Neural cell (in vitro differentiated cells): ENCODE results near the gene SEC16B. TPM values are rescaled to one million over a fixed set of nuclear protein-coding genes. Genes with fewer than 3 reads are reported as not detected.

ENCODE experiments used
- H2AFZ ChIP-seq: fragments of 200-600, 300-800 bp; sonication (generic), shearing (Covaris generic); 2 replicates; pipeline ENCODE4 v1.6.0; 2014; ENCODE audit warnings: low read depth, mild to moderate bottlenecking, antibody characterized with exemption, low read length, moderate library complexity
- H3F3A ChIP-seq: fragments of 200-600 bp; shearing (Covaris generic); 2 replicates; pipeline ENCODE4 v1.6.1; 2016; ENCODE audit warnings: mild to moderate bottlenecking, moderate library complexity, mixed read lengths, antibody characterized with exemption, low read length; ENCODE audit not compliant: insufficient read depth, poor library complexity, severe bottlenecking
- H3K27ac ChIP-seq: fragments of 200-600, 300-800 bp; sonication (generic), shearing (Covaris generic); 2 replicates; pipeline ENCODE4 v1.5.1; 2014; ENCODE audit warnings: mild to moderate bottlenecking, low read length, moderate library complexity
- H3K27me3 ChIP-seq: fragments of 300-800, 200-600 bp; sonication (generic), shearing (Covaris generic); 2 replicates; pipeline ENCODE4 v1.6.0; 2014; ENCODE audit warnings: mild to moderate bottlenecking, low read depth, low read length, moderate library complexity; ENCODE audit not compliant: insufficient read depth
- H3K36me3 ChIP-seq: fragments of 300-800, 200-600 bp; sonication (generic), shearing (Covaris generic); 2 replicates; pipeline ENCODE4 v1.5.1; 2014; ENCODE audit warnings: mild to moderate bottlenecking, antibody characterized with exemption, low read length, moderate library complexity; ENCODE audit not compliant: insufficient read depth
- H3K4me2 ChIP-seq: fragments of 300-800, 200-600 bp; sonication (generic), shearing (Covaris generic); 2 replicates; pipeline ENCODE4 v1.6.0; 2014; ENCODE audit warnings: mild to moderate bottlenecking, low read length
- H3K4me3 ChIP-seq: fragments of 300-800, 200-600 bp; sonication (generic), shearing (Covaris generic); 2 replicates; pipeline ENCODE4 v1.5.1; 2014; ENCODE audit warnings: mild to moderate bottlenecking, low read length, moderate library complexity
- H3K79me2 ChIP-seq: fragments of 200-600 bp; shearing (Covaris generic); replicated peaks from 2 replicates; pipeline ENCODE4 v1.6.0; 2014; ENCODE audit warnings: mild to moderate bottlenecking, low read length, moderate library complexity; ENCODE audit not compliant: insufficient read depth
- H3K9ac ChIP-seq: fragments of 300-800, 200-600 bp; sonication (generic), shearing (Covaris generic); 2 replicates; pipeline ENCODE4 v1.6.1; 2016; ENCODE audit warnings: mild to moderate bottlenecking, low read length, mixed read lengths
- H3K9me2 ChIP-seq: fragments of 200-600 bp; shearing (Covaris generic); 2 replicates; pipeline ENCODE4 v1.6.1; 2016; ENCODE audit warnings: mild to moderate bottlenecking, low read length, mixed read lengths; ENCODE audit not compliant: insufficient read depth
- H3K9me3 ChIP-seq: fragments of 200-600, 300-800 bp; sonication (generic), shearing (Covaris generic); 2 replicates; pipeline ENCODE4 v1.6.1; 2016; ENCODE audit warnings: mild to moderate bottlenecking, mixed run types, low read length, moderate library complexity, mixed read lengths
- H4K20me1 ChIP-seq: fragments of 200-600 bp; shearing (Covaris generic); 2 replicates; pipeline ENCODE4 v1.6.1; 2016; ENCODE audit warnings: mild to moderate bottlenecking, mixed run types; ENCODE audit not compliant: insufficient read depth
- CTCF ChIP-seq: fragments of 450-650 bp; IDR thresholded peaks from 2 replicates; pipeline ENCODE4 v1.5.1; 2014; ENCODE audit warnings: antibody characterized with exemption, mild to moderate bottlenecking, moderate library complexity; ENCODE audit not compliant: poor library complexity, severe bottlenecking
- EP300 ChIP-seq: fragments of 450-650 bp; conservative IDR thresholded peaks from 2 replicates; pipeline ENCODE4 v1.6.1; 2014; ENCODE audit warnings: antibody characterized with exemption, mild to moderate bottlenecking, moderate library complexity; ENCODE audit not compliant: poor library complexity, severe bottlenecking
- EZH2 ChIP-seq: fragments of 200-600, 300-800 bp; shearing (Covaris generic), sonication (generic); IDR thresholded peaks from 2 replicates; pipeline ENCODE4 v1.6.1; 2014; ENCODE audit warnings: antibody characterized with exemption, low read length, borderline replicate concordance, mild to moderate bottlenecking; ENCODE audit not compliant: insufficient read depth, poor library complexity, severe bottlenecking
- MXI1 ChIP-seq: fragments of 450-650 bp; conservative IDR thresholded peaks from 2 replicates; pipeline ENCODE4 v1.6.1; 2014; ENCODE audit warnings: antibody characterized with exemption, mild to moderate bottlenecking; ENCODE audit not compliant: poor library complexity, severe bottlenecking
- POLR2AphosphoS5 ChIP-seq: IDR thresholded peaks from 2 replicates; pipeline ENCODE4 v1.6.1; 2012
- REST ChIP-seq: IDR thresholded peaks from 2 replicates; pipeline ENCODE4 v1.6.1; 2012; ENCODE audit warnings: borderline replicate concordance
- SMC3 ChIP-seq: fragments of 450-650 bp; conservative IDR thresholded peaks from 2 replicates; pipeline ENCODE4 v1.6.1; 2014; ENCODE audit warnings: antibody characterized with exemption, mild to moderate bottlenecking, moderate library complexity; ENCODE audit not compliant: poor library complexity
- TAF1 ChIP-seq: IDR thresholded peaks from 2 replicates; pipeline ENCODE4 v1.6.1; 2012; ENCODE audit warnings: low read depth
- polyA plus RNA-seq: library from polyadenylated mRNA; depleted of rRNA; stranded (reverse); fragments of >200 nt; gene quantifications from 2 replicates; pipeline ENCODE4 v1.2.3, GENCODE V29; 2014

The SEC16B gene
- polyA plus RNA-seq, 1 donor from 2014 or later, result 0.78 TPM

GRCh38 chr1:177915641-177916040, 54.2 kb downstream of the SEC16B start:
- Histone ChIP-seq H3K9ac (no peak overlapping the region), H3K27me3 (no peaks in the 10 kb centered on the region), H3K4me2 (no peak overlapping the region), H4K20me1 (no peaks in the 10 kb centered on the region), H3F3A (no peaks in the 10 kb centered on the region), H3K4me3 (no peak overlapping the region), H3K27ac (no peak overlapping the region), H3K9me3 (no peaks in the 10 kb centered on the region), H3K9me2 (no peaks in the 10 kb centered on the region), H2AFZ (no peak overlapping the region), H3K79me2 (no peaks in the 10 kb centered on the region), H3K36me3 (no peaks in the 10 kb centered on the region)
- TF ChIP-seq EZH2 (no peak), REST (no peak), SMC3 (no peak), EP300 (no peak), MXI1 (no peak), POLR2AphosphoS5 (no peak), TAF1 (no peak)

- Histone ChIP-seq H3K36me3 (no peaks in the 10 kb centered on the region), H2AFZ (no peak overlapping the region), H3K9ac (no peak overlapping the region), H3K9me3 (no peaks in the 10 kb centered on the region), H3K79me2 (no peaks in the 10 kb centered on the region), H3K9me2 (no peaks in the 10 kb centered on the region), H3K4me2 (no peak overlapping the region), H4K20me1 (no peaks in the 10 kb centered on the region), H3K27ac (no peak overlapping the region), H3K27me3 (no peaks in the 10 kb centered on the region), H3K4me3 (no peak overlapping the region), H3F3A (no peaks in the 10 kb centered on the region)
- TF ChIP-seq REST, result no peak
- no peak for TF ChIP-seq CTCF
- TF ChIP-seq EP300, result no peak
- no peak for TF ChIP-seq MXI1
- TF ChIP-seq EZH2, result no peak
- no peak for TF ChIP-seq TAF1
- no peak for TF ChIP-seq POLR2AphosphoS5
- TF ChIP-seq SMC3, result no peak
Measured at GRCh38 chr1:177914603-177915002, 55.3 kb downstream of the SEC16B start.
